Superior temporal gyrus (tissue), 1 donor: ENCODE data around the gene RNF180.
"Not testable (repeated sequence)": the region's sequence is repeated elsewhere in the genome, so short reads cannot be mapped to it uniquely, and the experiment has no call there.

Source experiments
- DNase-seq: peaks from one replicate; pipeline ENCODE4 v3.0.0-alpha.2; 2016; ENCODE audit errors: extremely low spot score

The RNF180 gene

GRCh38 chr5:64273276-64273675 is 107.6 kb downstream of the RNF180 start:
- no peak for DNase-seq

- no peak for DNase-seq
Observed at GRCh38 chr5:64285188-64286130, 119.8 kb downstream of the RNF180 start.

GRCh38 chr5:64286381-64286780 is 120.7 kb downstream of the RNF180 start:
- no peak for DNase-seq

GRCh38 chr5:64288496-64288895 is 122.9 kb downstream of the RNF180 start:
- not testable (repeated sequence) for DNase-seq

GRCh38 chr5:64292611-64293215 is 127.1 kb downstream of the RNF180 start:
- no peak for DNase-seq

- no peak for DNase-seq
Observed at GRCh38 chr5:64295101-64295500, 129.5 kb downstream of the RNF180 start.

GRCh38 chr5:64298586-64298985 is 132.9 kb downstream of the RNF180 start:
- no peak for DNase-seq

GRCh38 chr5:64299805-64300204 is 134.2 kb downstream of the RNF180 start:
- no peak for DNase-seq

- no peak for DNase-seq
Observed at GRCh38 chr5:64301566-64301965, 135.9 kb downstream of the RNF180 start.

- no peak for DNase-seq
Observed at GRCh38 chr5:64308135-64308534, 142.5 kb downstream of the RNF180 start.

GRCh38 chr5:64312491-64312890 is 146.8 kb downstream of the RNF180 start:
- no peak for DNase-seq

- DNase-seq: no peak
Observed at GRCh38 chr5:64315778-64316177, 150.1 kb downstream of the RNF180 start.

GRCh38 chr5:64318175-64318574 is 152.5 kb downstream of the RNF180 start:
- DNase-seq: no peak

GRCh38 chr5:64323591-64323990 is 157.9 kb downstream of the RNF180 start:
- no peak for DNase-seq

GRCh38 chr5:64330728-64331231 is 165.1 kb downstream of the RNF180 start:
- no peak for DNase-seq

- no peak for DNase-seq
Observed at GRCh38 chr5:64331597-64332277, 166.1 kb downstream of the RNF180 start.

GRCh38 chr5:64333886-64334285 is 168.2 kb downstream of the RNF180 start:
- DNase-seq: no peak

- DNase-seq: no peak
Observed at GRCh38 chr5:64339769-64340168, 174.1 kb downstream of the RNF180 start.

- DNase-seq: no peak
Observed at GRCh38 chr5:64340293-64340692, 174.7 kb downstream of the RNF180 start.

GRCh38 chr5:64341340-64341739 is 175.7 kb downstream of the RNF180 start:
- no peak for DNase-seq

- no peak for DNase-seq
Observed at GRCh38 chr5:64344501-64344900, 178.9 kb downstream of the RNF180 start.

GRCh38 chr5:64347309-64347708 is 181.7 kb downstream of the RNF180 start:
- DNase-seq: no peak
